HG02840 (cell line): ENCODE results near the gene ADCK1.
"Not testable (repeated sequence)": the region's sequence is repeated elsewhere in the genome, so short reads cannot be mapped to it uniquely, and the experiment has no call there.

ENCODE experiments used
- ATAC-seq: cut with Tn5 transposase; IDR thresholded peaks from one replicate; pipeline ENCODE4 v1.9.1; 2021; ENCODE audit warnings: mild to moderate bottlenecking, moderate library complexity, moderate number of reproducible peaks; ENCODE audit not compliant: unreplicated experiment, low FRiP score

The ADCK1 gene

DNA sequence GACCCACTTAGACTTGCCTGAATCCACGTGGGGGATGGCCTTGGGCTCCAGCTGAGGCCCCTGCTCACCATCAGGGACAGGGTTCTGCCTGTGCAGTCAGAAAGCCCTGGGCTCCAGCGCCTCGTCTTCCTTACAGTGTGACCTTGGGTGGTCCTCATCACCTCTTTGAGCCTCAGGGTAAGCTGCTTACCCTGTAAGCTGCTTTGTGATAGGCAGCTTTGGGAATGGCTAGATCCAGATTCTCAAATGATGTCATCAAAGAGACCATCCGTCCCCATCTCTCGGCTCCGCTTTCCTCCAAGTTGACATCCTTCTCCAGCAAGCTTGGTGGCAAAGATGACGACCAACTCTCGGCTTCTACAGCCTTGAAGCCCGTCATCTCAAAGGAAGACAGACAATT is 127.0 kb downstream of the ADCK1 start:
- no peak for ATAC-seq

DNA sequence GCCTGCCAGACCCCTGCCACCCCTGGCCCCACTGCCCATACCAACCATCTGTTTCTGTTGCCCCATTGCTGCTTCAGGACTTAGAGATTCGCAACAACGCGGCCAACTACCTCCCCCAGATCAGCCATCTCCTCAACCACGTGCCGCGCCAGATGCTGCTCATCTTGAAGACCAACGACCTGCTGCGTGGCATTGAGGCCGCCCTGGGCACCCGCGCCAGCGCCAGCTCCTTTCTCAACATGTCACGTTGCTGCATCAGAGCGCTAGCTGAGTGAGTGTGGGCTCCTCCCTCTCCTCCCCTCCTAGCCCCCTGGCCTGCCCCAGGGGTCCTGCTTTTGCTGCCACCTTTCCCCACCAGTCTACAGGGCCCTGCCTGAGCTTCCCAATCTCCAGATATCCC is 131.5 kb downstream of the ADCK1 start:
- no peak for ATAC-seq

DNA sequence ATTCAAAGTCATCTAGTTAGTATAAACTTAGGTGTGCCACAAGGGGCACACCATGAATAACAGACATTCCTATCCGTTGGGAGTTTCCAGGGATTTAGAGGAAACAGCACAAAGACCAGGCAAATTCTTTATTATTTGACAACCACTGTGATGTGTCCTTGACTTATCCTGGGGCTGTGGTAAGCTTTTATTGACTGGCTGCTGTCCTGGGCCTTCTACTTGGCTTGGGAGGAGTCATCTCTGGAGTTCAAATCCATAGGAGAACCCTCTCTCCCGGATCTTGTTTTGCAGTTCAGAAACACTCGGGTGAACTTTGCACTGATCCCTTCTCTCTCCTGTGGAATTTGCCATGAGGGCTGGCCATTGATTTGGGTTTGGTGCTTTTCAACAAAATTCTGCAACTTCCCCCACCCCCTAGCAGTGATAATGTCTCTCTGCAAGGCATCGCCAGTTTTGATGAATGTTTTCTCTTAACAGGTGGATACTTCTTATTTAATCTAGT is 136.3 kb downstream of the ADCK1 start:
- ATAC-seq = no peak

DNA sequence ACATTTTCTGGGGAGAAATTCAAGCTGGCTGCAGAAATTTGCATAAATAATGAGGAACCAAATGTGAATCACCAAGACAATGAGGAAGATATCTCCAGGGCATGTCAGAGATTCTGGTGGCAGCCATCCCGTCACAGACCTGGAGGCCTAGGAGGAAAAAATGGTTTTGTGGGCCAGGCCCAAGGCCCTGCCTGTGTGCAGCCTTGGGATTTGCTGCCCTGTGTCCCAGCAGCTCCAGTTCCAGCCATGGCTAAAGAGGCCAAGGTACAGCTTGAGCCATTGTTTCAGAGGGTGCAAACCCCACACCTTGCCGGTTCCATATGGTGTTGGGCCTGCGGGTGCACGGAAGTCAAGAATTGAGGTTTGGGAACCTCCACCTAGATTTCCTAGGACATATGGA is 147.5 kb downstream of the ADCK1 start:
- ATAC-seq = no peak

DNA sequence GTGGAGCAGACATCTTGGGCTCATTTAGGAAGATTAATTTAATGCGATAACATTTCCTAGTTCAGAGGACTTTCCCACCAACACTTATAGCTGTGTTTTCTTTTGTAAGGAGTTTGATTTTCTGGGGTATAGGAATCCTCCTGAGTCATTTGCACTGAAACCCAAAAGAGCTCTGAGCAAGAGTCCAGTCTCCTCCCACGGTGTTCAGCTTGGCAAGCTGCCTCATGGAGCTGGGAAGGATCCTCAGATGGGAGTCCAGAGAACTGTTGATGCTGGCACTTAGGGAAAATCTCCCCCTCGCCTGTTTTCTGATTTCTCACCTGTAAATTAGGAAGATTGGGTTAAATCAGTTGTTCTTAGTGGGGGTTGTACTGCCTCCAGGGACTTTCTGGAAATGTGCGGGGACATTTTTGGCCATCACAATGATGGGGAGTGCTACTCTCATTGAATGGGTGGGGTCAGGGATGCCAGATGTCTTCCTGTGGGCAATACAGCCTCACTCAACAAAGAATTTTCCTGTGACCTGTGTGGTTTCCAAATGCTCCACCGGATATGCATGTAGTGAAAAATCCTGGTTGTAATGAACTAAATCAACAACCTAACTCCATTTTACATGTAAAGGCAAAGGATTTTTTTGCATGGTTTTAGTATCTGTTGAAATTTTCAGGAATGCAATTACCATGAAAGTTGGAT is 150.6 kb downstream of the ADCK1 start:
- no peak for ATAC-seq

DNA sequence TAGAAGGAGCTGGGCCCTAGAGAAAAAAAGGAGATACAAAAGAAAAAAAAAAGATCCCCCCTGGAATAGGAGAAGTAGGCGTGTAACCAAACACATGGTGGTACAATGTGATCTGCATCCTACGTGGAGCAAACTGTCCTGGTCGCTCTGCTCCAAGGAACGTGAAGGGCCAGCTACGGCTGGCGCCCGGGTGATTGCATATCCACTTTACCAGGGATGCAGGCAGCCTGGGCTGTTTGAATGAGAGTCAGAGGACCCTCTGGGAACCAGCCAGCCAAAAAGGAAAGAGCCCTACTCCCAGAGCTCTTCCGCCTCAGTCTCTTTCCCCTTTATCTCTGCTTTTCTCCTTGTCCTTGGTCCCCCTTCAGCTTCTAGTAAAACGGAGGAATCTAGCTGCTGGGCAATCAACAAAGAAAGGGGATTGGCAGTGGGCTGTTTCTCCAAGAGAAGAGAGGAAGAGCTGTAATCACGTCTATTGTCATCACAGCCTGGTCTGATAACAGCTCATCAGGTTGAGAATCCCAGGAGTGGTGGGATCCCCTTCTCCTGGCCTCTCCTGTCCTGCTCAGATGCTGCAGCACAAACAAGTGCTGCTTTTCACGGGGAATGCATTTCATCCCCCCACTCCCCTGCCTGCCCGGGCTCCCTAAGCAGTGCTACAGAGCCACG is 156.0 kb downstream of the ADCK1 start:
- ATAC-seq = no peak

DNA sequence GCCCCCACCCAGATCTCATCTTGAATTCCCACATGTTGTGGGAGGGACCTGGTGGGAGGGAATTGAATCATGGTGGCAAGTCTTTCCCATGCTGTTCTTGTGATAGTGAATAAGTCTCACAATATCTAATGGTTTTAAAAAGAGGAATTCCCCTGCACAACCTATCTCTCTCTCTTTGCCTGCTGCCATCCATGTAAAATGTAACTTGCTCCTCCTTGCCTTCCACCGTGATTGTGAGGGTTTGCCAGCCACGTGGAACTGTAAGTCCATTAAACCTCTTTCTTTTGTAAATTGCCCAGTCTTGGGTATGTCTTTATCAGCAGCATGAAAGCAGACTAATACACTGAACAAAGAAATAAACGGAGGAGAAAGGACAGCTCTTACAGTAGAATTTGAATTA is 159.8 kb downstream of the ADCK1 start:
- ATAC-seq = not testable (repeated sequence)

DNA sequence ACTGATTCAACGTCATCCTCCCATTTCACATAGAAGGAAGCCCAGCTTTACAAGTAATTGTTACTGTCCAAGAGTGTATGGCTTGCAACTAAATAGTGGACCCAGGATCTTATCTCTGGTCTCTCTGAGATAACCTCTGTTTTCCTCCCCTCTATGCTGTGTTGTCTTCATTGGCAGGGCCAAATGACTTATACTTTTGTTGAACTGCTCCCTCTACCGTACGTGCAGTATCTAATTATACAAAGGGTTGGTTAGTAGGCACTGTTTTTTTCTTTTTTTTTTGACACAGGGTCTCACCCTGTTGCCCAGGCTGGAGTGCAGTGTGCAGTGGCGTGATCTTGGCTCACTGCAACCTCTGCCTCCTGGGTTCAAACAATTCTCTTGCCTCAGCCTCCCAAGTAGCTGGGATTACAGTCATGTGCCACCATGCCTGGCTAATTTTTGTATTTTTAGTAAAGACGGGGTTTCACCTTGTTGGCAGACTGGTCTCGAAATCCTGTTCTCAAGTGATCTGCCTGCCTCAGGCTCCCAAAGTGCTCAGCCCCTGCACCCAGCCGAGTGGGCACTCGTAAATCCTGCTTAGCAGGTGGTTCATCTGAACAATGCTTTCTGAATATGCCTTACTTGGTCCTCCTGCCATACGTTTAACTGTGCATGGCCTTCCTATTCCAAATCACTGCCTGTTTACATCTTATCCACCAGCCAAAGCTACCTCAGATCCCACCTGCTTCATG is 162.1 kb downstream of the ADCK1 start:
- no peak for ATAC-seq

DNA sequence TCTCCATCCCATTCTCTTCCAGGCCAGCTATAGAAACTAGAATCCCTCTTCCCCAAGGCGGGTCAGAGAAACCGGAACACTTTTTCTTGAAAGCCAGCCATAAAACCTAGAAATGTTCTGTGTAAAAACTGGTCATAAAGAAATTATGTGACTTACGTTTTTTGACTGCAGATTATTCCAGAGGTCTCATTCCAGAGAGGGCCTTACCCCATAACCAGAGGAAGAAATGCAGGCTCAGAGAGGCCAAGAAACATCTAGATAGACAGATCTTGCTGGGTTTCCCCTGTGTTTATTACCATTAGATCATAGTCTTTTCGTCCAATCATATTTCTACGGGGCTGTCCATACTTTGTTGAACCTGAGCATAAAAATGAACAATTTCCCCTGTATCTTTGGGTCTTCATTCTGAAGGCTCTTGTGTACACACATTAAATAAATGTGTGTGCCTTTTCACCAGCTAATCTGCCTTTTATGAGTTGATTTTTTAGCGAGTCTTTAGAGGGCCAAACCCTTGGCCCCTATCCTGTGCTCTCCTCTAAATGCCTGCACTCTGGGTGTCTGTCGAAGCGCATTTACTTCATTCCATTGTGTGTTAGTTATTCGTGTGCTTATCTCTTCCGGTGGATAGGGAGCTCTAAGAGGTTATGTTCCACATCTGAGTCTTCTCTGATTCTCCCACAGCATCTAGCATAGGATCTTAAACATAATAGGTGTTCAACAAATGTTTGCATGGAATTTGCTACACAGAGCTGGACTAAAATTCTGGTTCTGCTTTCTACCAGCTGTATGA is 163.0 kb downstream of the ADCK1 start:
- no peak for ATAC-seq

DNA sequence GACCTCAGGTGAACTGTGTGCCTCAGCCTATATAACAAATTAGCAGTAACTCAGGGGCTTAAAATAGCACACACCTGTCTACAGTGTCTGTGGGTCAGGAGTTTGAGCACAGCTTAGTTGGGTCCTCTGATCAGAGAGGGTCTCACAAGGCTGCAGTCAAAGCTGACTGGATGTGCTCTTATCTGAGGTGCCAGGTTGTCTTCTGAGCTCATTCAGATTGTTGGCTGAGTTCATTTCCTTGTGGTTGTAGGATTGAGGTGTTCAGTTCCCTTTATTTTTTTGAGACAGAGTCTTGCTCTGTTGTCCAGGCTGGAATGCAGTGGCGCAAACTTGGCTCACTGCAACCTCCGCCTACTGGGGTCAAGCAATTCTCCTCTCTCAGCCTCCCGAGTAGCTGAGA is 164.7 kb downstream of the ADCK1 start:
- no peak for ATAC-seq

DNA sequence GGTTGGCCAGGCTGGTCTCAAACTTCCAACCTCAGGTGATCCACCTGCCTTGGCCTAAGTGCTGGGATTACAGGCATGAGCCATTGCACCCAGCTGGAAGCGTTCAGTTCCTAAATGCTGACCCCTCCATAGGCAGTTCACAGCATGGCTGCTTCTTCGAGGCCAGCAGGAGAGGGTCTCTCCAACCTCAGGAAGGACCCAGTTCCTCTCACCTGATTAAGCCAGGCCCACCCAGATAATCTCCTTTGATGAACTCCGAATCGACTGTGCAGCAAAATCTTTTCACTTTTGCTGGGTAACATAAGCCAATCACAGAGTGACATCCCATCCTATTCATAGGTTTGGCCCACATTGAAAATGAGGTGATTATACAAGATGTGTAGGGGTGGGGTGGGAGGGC is 165.1 kb downstream of the ADCK1 start:
- ATAC-seq = no peak

DNA sequence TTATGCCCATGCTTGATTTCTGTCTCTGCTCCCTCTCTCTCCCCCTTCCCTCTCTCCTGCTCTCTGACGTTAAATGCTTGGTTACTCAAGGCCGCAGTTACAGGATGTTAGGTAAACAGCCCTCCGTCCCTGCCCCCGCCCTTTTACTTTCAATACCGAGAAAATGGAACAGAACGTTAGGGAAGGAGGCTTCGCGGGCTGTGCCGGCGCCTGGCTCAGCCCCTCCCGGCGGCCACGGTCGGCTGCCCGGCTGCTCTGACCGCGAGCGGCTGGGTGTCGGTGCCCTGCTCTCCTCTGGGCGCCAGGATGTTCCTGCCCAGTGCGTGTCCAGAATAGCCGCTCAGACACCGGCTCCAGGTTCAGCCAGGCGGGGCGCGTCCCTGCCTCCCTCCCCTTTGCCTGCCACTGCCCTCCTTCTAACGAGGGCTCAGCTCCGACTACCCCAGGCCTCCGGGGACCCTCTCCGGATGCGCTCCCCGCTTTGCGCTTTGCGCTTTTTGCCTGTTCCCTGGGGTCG is 166.1 kb downstream of the ADCK1 start:
- no peak for ATAC-seq

DNA sequence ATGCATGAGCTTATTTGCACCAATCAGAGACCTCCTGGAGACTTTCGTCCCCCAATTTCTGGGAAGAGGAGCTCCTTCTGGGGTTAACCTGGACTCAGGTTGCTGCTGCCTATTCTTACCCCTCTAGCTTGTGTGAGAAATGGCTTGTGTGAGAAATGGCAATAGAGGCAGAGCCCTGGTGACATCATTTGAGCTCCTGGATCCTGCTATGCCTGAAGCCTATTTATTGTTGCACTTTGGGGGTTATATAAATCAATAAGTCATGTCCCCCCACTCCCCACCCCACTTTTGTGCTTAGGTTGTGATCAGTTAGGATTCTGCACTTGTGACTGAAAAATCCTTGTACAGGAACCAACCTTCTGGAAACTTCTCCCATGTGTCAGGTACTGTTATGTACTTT is 167.2 kb downstream of the ADCK1 start:
- ATAC-seq = no peak

DNA sequence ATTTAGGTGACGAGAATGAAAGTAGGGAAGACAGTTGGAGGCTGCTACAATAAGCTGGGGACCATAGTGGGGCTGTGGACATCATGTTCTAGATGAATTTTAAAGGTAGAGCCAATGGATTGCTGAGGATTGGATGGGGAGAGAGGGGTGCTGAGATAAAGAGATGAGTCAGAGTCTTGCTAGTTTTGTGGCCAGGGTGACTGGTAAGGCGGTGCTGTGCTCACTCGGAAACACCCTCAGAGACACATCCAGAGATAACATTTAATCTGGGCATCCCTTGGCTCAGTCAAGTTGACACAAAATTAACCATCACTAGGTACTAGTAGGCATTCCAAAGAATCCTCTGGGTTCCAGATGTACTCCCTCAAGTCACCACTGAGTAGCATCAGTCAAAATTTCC is 170.7 kb downstream of the ADCK1 start:
- ATAC-seq = no peak

DNA sequence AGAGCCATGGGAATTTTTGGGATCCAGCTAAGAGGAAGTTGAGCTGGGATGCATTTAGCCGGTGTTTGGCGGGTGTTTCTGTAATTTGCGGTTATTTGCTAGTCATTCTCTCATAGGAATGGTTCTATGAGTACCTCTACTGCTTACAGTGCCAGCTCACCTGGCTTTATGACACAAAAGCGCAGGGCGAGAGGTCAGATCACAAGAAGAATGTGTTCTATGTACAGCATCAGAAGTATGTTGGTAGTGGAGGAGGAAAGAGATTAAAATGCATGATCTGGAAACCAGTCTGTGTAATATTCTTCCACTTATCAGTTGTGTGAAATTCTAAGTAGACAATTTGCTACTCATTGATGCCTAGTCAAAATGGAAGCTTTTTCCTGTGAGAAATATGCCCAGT is 173.3 kb downstream of the ADCK1 start:
- no peak for ATAC-seq

DNA sequence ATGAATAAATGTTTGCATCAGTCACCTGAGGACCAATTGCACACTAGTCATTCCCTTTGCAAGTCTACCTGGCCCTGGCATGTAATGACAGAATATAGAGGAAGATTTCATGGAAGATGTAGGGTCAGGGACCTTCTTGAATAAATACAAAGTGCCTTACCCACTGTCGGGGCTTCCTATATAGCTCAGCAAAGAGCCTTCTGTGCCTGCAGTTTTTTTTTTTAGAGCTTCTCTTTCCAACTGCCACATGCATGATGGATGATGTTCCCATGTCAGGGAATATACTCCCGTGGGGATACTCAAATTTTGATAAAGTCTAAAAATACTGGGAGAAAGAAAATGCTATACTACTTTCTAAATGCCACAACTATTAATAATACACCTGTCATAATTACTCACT is 176.7 kb downstream of the ADCK1 start:
- no peak for ATAC-seq

DNA sequence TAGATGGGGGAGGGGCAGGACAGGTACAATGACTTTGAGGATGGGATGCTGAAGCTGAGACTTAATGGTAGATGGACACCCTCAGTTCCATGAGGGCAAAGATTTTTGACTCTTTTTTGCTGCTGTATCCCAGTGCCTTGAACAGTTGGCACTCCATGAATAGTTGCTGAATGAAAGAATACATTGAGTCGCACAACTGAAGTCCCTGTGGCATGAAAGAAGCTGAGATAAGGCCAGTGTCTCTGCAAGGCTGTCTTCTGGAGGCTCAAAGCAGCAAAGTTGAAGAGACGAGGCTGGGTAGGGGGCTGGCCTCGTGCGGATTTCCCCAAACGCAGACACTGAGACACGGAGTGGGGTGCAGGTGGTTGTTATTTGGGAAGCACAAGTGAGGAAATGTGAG is 179.3 kb downstream of the ADCK1 start:
- ATAC-seq = no peak

DNA sequence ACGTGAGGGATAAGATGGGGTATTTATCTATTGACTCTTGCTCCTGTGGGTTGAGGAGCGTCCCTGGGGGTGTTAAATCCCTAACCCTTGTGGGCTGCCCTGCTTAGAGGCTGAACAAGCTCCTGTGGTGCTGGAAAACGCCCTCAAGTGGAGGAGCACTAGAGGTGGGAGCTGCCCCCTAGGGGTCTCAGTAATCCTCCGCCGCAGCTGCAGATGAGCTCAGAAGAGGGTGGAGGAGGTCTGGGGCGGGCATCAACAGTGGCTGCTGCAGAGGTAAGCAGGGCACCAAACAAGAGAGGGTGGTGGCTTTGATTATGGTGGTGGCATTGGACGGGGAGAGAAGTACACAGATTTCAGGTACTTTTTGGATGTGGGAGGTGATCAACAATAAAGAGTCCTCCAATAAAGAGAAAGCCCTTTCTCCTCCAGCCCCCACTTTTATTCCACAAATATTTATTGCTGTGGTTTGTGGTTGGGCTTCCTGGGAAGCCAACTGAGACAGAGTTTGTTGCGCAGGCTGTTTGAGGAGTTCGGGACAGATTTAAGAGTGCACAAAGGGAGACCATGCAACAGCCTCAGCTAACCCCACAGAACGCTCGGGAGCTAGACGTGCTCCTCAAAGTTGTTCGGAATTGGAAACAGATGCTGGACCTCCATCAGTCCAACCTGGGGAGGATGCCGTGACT is 179.9 kb downstream of the ADCK1 start:
- ATAC-seq = no peak

DNA sequence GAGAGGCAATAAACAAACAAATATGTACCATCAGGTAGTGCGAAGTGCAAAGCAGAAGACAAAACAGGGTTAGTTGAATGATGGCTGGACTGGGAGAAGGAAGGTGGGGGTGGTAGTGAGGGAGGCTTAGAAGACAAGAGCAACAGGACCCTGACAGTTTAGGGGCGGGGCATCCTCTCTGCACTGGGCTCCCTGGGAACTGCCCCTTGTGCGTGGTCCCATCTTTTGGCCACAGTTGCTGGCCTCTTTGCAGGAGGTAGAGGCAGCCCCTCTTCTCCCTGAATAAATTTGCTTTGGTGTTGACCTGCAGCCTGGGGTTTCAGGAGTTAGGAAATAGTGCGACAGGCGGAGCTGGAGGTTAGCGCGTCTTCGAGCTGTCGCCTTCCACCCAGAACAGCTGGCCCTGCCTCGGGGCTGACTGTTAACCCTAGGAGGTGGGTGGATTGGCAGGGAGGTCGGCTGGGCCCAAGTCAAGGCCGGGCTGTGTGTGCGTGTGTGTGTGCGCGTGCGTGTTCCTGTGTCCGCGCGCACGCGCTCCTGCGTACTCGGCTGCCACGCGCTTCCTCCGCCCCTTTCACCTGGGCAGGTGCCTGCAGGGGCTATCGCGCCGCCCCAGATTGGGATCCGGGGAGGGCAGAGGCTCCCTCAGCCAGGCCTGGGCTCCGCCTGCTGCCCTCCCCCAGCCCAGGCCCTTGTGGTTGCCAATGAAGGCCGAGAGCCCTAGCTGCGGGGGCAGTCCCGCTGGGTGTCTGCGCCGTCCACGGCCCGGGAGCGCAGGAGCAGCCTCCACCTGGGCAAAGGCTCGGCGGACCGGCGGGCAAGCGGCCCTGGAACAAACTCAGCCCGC is 180.8 kb downstream of the ADCK1 start:
- ATAC-seq = no peak
